A549 (cell line): ENCODE results near the gene ASTN1. TPM values are rescaled to one million over a fixed set of nuclear protein-coding genes. Genes with fewer than 3 reads are reported as not detected.

Experiments
- ATAC-seq, 2 experiments: fragments of 200-7000 bp in 1 of 2; fragments of >200 bp in 1 of 2; cut with Nextera tagmentation in 1 of 2; cut with Tn5 transposase in 1 of 2; 3 replicates each; pipeline versions ENCODE4 v1.8.0 to v1.9.1; 2018 to 2020; ENCODE audit warnings: mild to moderate bottlenecking in 1 of 2, moderate library complexity in 1 of 2
- CTCF ChIA-PET: fragments of 300-600 bp; sonication (Branson Sonifier 250); formaldehyde crosslinking; extraction: SDS; loops from one replicate; lab custom pipeline; 2021; ENCODE audit warnings: antibody characterized with exemption, inconsistent platforms; lab: Yijun Ruan, JAX
- POLR2A ChIA-PET: fragments of 350-600 bp; formaldehyde crosslinking; extraction: SDS; loops from one replicate; lab custom pipeline; 2021; ENCODE audit warnings: antibody characterized with exemption, inconsistent platforms; lab: Yijun Ruan, JAX
- DNase-seq, 2 experiments: peaks; one replicate each; pipeline versions ENCODE4 v3.0.0 to v3.0.0-alpha.2; 2011 to 2016; ENCODE audit warnings: low read depth in 1 of 2, low spot score in 1 of 2
- FAIRE-seq: peaks from 2 replicates; lab custom pipeline; 2011; peaks lifted over from hg19 to GRCh38; lab: Jason Lieb, UNC
- H3K27ac ChIP-seq, 2 experiments: fragments of >200 bp; sonication (Bioruptor Twin); formaldehyde crosslinking; 3 replicates each; pipeline ENCODE4 v1.5.1; 2016 to 2017
- H3K4me1 ChIP-seq: fragments of >200 bp; sonication (Bioruptor Twin); formaldehyde crosslinking; 3 replicates; pipeline ENCODE4 v1.6.1; 2016
- H3K4me2 ChIP-seq: fragments of >200 bp; sonication (Bioruptor Twin); formaldehyde crosslinking; 3 replicates; pipeline ENCODE4 v1.6.1; 2016
- H3K4me3 ChIP-seq: fragments of >200 bp; sonication (Bioruptor Twin); formaldehyde crosslinking; 3 replicates; pipeline ENCODE4 v1.5.1; 2016
- H3K9me3 ChIP-seq: fragments of >200 bp; sonication (Bioruptor Twin); formaldehyde crosslinking; 3 replicates; pipeline ENCODE4 v1.6.1; 2016
- CBX8 ChIP-seq: fragments of 200-600 bp; sonication (generic); IDR thresholded peaks from 2 replicates; pipeline ENCODE4 v1.6.1; 2016
- CEBPB ChIP-seq, 2 experiments: fragments of >200 bp in 1 of 2; sonication (Bioruptor Twin) in 1 of 2; formaldehyde crosslinking in 1 of 2; IDR thresholded peaks; 2 replicates each; pipeline ENCODE4 v1.6.1; 2012 to 2016
- CHD2 ChIP-seq: fragments of 150-350 bp; IDR thresholded peaks from 2 replicates; pipeline ENCODE4 v1.6.1; 2014; ENCODE audit warnings: low read length; ENCODE audit not compliant: partially characterized antibody
- EHMT2 ChIP-seq: fragments of 200-600 bp; sonication (generic); IDR thresholded peaks from 2 replicates; pipeline ENCODE4 v1.6.1; 2016; ENCODE audit warnings: antibody characterized with exemption, low read depth, mild to moderate bottlenecking, moderate library complexity
- ESRRA ChIP-seq: fragments of 150-350 bp; IDR thresholded peaks from 2 replicates; pipeline ENCODE4 v1.6.1; 2014; ENCODE audit warnings: mild to moderate bottlenecking, low read length, borderline replicate concordance
- FOSB ChIP-seq: fragments of 250-450 bp; sonication (Bioruptor Pico); IDR thresholded peaks from 2 replicates; pipeline ENCODE4 v1.5.0; 2020; ENCODE audit warnings: mild to moderate bottlenecking, moderate library complexity
- FOSL2 ChIP-seq, 2 experiments: fragments of 450-650 bp in 1 of 2; fragments of >200 bp in 1 of 2; sonication (Bioruptor Twin) in 1 of 2; formaldehyde crosslinking; IDR thresholded peaks; 2 replicates each; pipeline versions ENCODE4 v1.5.0 to v1.6.1; 2016 to 2020; ENCODE audit warnings: mild to moderate bottlenecking in 1 of 2, moderate library complexity in 1 of 2
- GATA3 ChIP-seq: IDR thresholded peaks from 2 replicates; pipeline ENCODE4 v1.6.1; 2012; ENCODE audit warnings: borderline replicate concordance
- HEYL ChIP-seq: fragments of 250-450 bp; sonication (Bioruptor Pico); IDR thresholded peaks from 2 replicates; pipeline ENCODE4 v1.8.0; 2021; ENCODE audit warnings: mild to moderate bottlenecking, moderate library complexity
- HOXA7 ChIP-seq: fragments of 250-450 bp; sonication (Bioruptor Pico); IDR thresholded peaks from 2 replicates; pipeline ENCODE4 v1.5.0; 2020; ENCODE audit warnings: mild to moderate bottlenecking, moderate library complexity
- HOXB13 ChIP-seq: fragments of 250-450 bp; sonication (Bioruptor Pico); IDR thresholded peaks from 2 replicates; pipeline ENCODE4 v1.5.0; 2020; ENCODE audit warnings: low read depth, mild to moderate bottlenecking, moderate library complexity
- JUNB ChIP-seq: fragments of >200 bp; sonication (Bioruptor Twin); formaldehyde crosslinking; IDR thresholded peaks from 2 replicates; pipeline ENCODE4 v1.6.1; 2016
- MAFK ChIP-seq: fragments of 450-650 bp; IDR thresholded peaks from 2 replicates; pipeline ENCODE4 v1.6.1; 2014; ENCODE audit not compliant: partially characterized antibody
- NFE2L2 ChIP-seq: fragments of 150-350 bp; conservative IDR thresholded peaks from 2 replicates; pipeline ENCODE4 v1.6.1; 2014; ENCODE audit warnings: low read length
- NPAS2 ChIP-seq: fragments of 250-450 bp; sonication (Bioruptor Pico); IDR thresholded peaks from 2 replicates; pipeline ENCODE4 v1.8.0; 2022; ENCODE audit warnings: mild to moderate bottlenecking, moderate library complexity, borderline replicate concordance
- NR3C1 ChIP-seq: fragments of >200 bp; sonication (Bioruptor Twin); formaldehyde crosslinking; IDR thresholded peaks from 3 replicates; pipeline ENCODE4 v1.6.1; 2017
- PHF8 ChIP-seq: fragments of 200-600 bp; sonication (generic); IDR thresholded peaks from 2 replicates; pipeline ENCODE4 v1.6.1; 2016; ENCODE audit warnings: low read depth, mild to moderate bottlenecking, antibody characterized with exemption, moderate library complexity, borderline replicate concordance
- POLR2A ChIP-seq: IDR thresholded peaks from 2 replicates; pipeline ENCODE4 v1.6.1; 2012; ENCODE audit warnings: mild to moderate bottlenecking, low read length
- RAD21 ChIP-seq, 2 experiments: fragments of >200 bp in 1 of 2; sonication (Bioruptor Twin) in 1 of 2; formaldehyde crosslinking in 1 of 2; IDR thresholded peaks in 1 of 2; conservative IDR thresholded peaks in 1 of 2; 2 replicates in 1 of 2; 3 replicates in 1 of 2; pipeline ENCODE4 v1.6.1; 2012 to 2018; ENCODE audit warnings: inconsistent platforms in 1 of 2
- RFX5 ChIP-seq: fragments of 450-650 bp; IDR thresholded peaks from 2 replicates; pipeline ENCODE4 v1.7.1; 2014; ENCODE audit warnings: antibody characterized with exemption, mild to moderate bottlenecking, moderate library complexity
- SMC3 ChIP-seq: fragments of >200 bp; sonication (Bioruptor Twin); formaldehyde crosslinking; IDR thresholded peaks from 3 replicates; pipeline ENCODE4 v1.6.1; 2018; ENCODE audit warnings: inconsistent platforms
- SREBF2 ChIP-seq: fragments of 450-650 bp; IDR thresholded peaks from 2 replicates; pipeline ENCODE4 v1.6.1; 2014; ENCODE audit warnings: mild to moderate bottlenecking, moderate library complexity
- TFCP2L1 ChIP-seq: fragments of 250-450 bp; sonication (Bioruptor Pico); IDR thresholded peaks from 2 replicates; pipeline ENCODE4 v1.5.0; 2021; ENCODE audit warnings: mild to moderate bottlenecking
- ZC3H11A ChIP-seq: fragments of 450-650 bp; IDR thresholded peaks from 2 replicates; pipeline ENCODE4 v1.6.1; 2014; ENCODE audit warnings: antibody characterized with exemption, mild to moderate bottlenecking
- ZNF302 ChIP-seq: fragments of 250-450 bp; sonication (Bioruptor Pico); IDR thresholded peaks from 2 replicates; pipeline ENCODE4 v1.9.0; 2021; ENCODE audit warnings: inconsistent platforms, mild to moderate bottlenecking, moderate library complexity
- WGBS: methylation state at CpG from one replicate; pipeline ENCODE4 v1.1.6; 2017; ENCODE audit errors: missing lambda C conversion rate; 5-methylcytosine and 5-hydroxymethylcytosine counted together
- polyA plus RNA-seq, 4 experiments: library from polyadenylated mRNA; depleted of rRNA in 3 of 4; stranded (reverse); fragments of >200 nt; fragmentation: RNase III in 1 of 4; extraction: RNeasy Plus Mini Kit Qiagen cat#74134 plus additional on column Dnase treatment in 1 of 4; gene quantifications; 2 replicates in 3 of 4; 3 replicates in 1 of 4; pipeline ENCODE4 v1.2.3, GENCODE V29; 2011 to 2017
- TF ChIP-seq, protein P1 (sequence below): fragments of >200 bp; sonication (Bioruptor Twin); formaldehyde crosslinking; IDR thresholded peaks from 3 replicates; pipeline ENCODE4 v1.6.1; 2016
- TF ChIP-seq, protein P2 (sequence below): fragments of 450-650 bp; IDR thresholded peaks from 2 replicates; pipeline ENCODE4 v1.6.1; 2014; ENCODE audit warnings: antibody characterized with exemption
- TF ChIP-seq, protein P3 (sequence below): fragments of >200 bp; sonication (Bioruptor Twin); formaldehyde crosslinking; IDR thresholded peaks from 3 replicates; pipeline ENCODE4 v1.5.1; 2016

Gene ASTN1
- polyA plus RNA-seq, 2 of the 4 experiments (the other 2 are of a cell fraction) = not detected

DNA sequence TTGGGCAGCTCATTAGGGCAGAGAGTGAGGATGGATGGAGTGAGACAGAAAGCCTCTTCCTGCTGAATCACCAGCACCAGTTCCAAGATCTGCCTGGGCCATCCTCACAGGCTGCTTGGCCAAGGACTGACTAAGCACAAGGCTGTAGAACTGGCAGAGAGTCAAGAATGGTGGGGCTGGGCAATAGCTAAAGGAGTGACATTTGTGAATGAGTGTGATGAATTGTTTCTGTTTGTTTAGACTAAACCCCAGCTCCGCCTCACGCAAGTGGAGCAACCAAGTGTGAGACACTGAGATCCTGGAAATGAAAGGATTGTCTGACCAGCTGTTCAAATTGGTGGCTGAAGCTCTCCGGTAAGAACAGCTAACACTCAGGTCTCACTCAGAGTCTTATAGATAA is 44.8 kb upstream of the ASTN1 start (continued):
- TF ChIP-seq, protein P1, sequence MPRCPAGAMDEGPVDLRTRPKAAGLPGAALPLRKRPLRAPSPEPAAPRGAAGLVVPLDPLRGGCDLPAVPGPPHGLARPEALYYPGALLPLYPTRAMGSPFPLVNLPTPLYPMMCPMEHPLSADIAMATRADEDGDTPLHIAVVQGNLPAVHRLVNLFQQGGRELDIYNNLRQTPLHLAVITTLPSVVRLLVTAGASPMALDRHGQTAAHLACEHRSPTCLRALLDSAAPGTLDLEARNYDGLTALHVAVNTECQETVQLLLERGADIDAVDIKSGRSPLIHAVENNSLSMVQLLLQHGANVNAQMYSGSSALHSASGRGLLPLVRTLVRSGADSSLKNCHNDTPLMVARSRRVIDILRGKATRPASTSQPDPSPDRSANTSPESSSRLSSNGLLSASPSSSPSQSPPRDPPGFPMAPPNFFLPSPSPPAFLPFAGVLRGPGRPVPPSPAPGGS = no peak

DNA sequence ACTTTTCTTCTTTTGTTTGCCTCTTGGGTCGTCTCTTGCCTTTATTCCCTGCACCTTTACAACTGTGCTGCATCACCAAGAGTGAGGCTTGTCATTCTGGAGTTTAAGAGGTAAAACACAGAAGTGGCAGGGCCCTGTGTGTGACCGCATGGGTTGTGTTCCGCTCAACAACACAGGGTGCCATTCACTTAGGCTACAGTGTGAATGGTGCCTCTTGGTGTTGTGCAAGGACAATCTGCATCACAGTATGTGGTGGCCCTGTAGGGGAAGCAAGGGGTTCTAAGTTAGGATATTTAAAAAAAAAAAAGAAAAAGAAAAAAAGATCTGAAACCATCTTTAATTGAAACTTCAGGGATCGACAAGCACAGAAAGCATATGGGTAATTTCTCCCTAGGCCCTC is 44.4 kb upstream of the ASTN1 start:
- 58% methylated on average over 4 of the region's 4 CpGs for WGBS
- Histone ChIP-seq H3K4me1 (peaks cover 27% of the 10 kb centered on the region), H3K4me3 (no peak overlapping the region)
- ATAC-seq = peak; percentile 25 to 60; a peak in 5 of 6 replicates
- TF ChIP-seq RFX5 (no peak), PHF8 (no peak), SREBF2 (no peak), SMC3 (no peak), FOSL2 (IDR thresholded peaks at IDR 0.05) (no peak), FOSL2 (CRISPR knock-in tag; IDR thresholded peaks at IDR 0.05) (no peak), JUNB (no peak), NFE2L2 (no peak), CEBPB (IDR thresholded peaks at IDR 0.05) (no peak), HEYL (CRISPR knock-in tag) (no peak)
- TF ChIP-seq, all 56 proteins: peak for 0
- no peaks in the 10 kb centered on the region for H3K9me3 ChIP-seq
- peak overlapping the region; percentile 74 for H3K4me2 ChIP-seq
- ChIA-PET POLR2A (interaction anchor here (1.2 to 1.3 kb wide), 2 partner anchors 20 to 1030 kb away, joined by 3 to 4 read pairs; no protein-coding TSS in a partner anchor), CTCF (interaction anchor here (0.8 kb wide), 1 partner anchor 14 kb away, joined by 3 read pairs; no protein-coding TSS in a partner anchor)
- DNase-seq (no peak), FAIRE-seq (no peak)
- peak overlapping the region; percentile 65 to 79 for H3K27ac ChIP-seq

DNA sequence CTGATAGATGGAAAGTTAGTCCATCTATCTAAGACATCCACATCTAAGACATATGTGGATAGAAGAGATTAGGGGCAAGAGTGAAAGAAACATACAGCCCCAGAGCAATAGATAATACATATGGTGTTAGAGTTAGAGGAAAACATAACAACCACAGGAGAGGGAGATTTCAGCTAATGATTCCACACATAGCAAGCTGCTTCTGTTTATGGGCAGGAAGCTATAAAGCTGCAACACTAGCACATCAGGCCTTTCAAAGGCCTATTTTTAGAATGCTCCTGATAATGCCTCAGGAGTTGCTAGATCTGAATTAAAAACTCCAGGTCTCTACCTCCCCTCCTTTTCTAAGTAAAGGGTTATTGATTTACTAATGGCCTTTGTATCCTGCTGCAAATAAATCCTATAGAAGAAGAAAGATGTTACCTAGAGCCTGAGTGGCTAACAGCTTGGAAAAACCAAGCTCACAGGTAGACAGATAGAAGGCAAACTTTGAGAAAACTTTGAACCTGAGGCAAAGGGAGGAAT is 42.4 kb upstream of the ASTN1 start:
- no peak overlapping the region for H3K4me3 ChIP-seq
- ChIA-PET CTCF (interaction anchor here (0.5 to 2.0 kb wide), 2 partner anchors 25 to 99 kb away, joined by 3 to 11 read pairs; no protein-coding TSS in a partner anchor), POLR2A (no interaction called here)
- no peaks in the 10 kb centered on the region for H3K9me3 ChIP-seq
- H3K4me2 ChIP-seq = no peak overlapping the region
- TF ChIP-seq ZNF302 (CRISPR knock-in tag) (no peak), ESRRA (no peak), HOXA7 (CRISPR knock-in tag) (no peak), HEYL (CRISPR knock-in tag) (no peak), GATA3 (no peak), TFCP2L1 (CRISPR knock-in tag) (no peak), RAD21 (conservative IDR thresholded peaks at IDR 0.05 in 1 of 2, IDR thresholded peaks at IDR 0.05 in 1 of 2) (no peak), CHD2 (no peak), NR3C1 (no peak), NPAS2 (CRISPR knock-in tag) (no peak), CBX8 (no peak), EHMT2 (no peak), FOSB (CRISPR knock-in tag) (no peak), ZC3H11A (no peak), MAFK (no peak), POLR2A (no peak), HOXB13 (CRISPR knock-in tag) (no peak)
- TF ChIP-seq, protein P1 = no peak
- TF ChIP-seq, protein P2, sequence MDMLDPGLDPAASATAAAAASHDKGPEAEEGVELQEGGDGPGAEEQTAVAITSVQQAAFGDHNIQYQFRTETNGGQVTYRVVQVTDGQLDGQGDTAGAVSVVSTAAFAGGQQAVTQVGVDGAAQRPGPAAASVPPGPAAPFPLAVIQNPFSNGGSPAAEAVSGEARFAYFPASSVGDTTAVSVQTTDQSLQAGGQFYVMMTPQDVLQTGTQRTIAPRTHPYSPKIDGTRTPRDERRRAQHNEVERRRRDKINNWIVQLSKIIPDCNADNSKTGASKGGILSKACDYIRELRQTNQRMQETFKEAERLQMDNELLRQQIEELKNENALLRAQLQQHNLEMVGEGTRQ = no peak
- TF ChIP-seq, protein P3, sequence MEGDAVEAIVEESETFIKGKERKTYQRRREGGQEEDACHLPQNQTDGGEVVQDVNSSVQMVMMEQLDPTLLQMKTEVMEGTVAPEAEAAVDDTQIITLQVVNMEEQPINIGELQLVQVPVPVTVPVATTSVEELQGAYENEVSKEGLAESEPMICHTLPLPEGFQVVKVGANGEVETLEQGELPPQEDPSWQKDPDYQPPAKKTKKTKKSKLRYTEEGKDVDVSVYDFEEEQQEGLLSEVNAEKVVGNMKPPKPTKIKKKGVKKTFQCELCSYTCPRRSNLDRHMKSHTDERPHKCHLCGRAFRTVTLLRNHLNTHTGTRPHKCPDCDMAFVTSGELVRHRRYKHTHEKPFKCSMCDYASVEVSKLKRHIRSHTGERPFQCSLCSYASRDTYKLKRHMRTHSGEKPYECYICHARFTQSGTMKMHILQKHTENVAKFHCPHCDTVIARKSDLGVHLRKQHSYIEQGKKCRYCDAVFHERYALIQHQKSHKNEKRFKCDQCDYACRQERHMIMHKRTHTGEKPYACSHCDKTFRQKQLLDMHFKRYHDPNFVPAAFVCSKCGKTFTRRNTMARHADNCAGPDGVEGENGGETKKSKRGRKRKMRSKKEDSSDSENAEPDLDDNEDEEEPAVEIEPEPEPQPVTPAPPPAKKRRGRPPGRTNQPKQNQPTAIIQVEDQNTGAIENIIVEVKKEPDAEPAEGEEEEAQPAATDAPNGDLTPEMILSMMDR = no peak
- peaks cover 27% of the 10 kb centered on the region for H3K4me1 ChIP-seq
- DNase-seq (no peak), ATAC-seq (no peak), FAIRE-seq (no peak)
- peak overlapping the region in 1 of 2 experiments; percentile 79; a peak in 2 of 6 replicates for H3K27ac ChIP-seq
